Tongue (tissue), 2 donors: ENCODE data around the gene SLC30A4. TPM values are rescaled to one million over a fixed set of nuclear protein-coding genes. Genes with fewer than 3 reads are reported as not detected.
"Not testable (repeated sequence)": the region's sequence is repeated elsewhere in the genome, so short reads cannot be mapped to it uniquely, and the experiment has no call there.

Experiments used
- DNase-seq: peaks from one replicate; pipeline ENCODE4 v3.0.0-alpha.2; 2015
- total RNA-seq: library from RNA; depleted of rRNA; stranded (reverse); fragments of >200 nt; gene quantifications from one replicate; pipeline ENCODE4 v1.2.3, GENCODE V29; 2014

SLC30A4 gene
- 14.5 TPM for total RNA-seq

DNA sequence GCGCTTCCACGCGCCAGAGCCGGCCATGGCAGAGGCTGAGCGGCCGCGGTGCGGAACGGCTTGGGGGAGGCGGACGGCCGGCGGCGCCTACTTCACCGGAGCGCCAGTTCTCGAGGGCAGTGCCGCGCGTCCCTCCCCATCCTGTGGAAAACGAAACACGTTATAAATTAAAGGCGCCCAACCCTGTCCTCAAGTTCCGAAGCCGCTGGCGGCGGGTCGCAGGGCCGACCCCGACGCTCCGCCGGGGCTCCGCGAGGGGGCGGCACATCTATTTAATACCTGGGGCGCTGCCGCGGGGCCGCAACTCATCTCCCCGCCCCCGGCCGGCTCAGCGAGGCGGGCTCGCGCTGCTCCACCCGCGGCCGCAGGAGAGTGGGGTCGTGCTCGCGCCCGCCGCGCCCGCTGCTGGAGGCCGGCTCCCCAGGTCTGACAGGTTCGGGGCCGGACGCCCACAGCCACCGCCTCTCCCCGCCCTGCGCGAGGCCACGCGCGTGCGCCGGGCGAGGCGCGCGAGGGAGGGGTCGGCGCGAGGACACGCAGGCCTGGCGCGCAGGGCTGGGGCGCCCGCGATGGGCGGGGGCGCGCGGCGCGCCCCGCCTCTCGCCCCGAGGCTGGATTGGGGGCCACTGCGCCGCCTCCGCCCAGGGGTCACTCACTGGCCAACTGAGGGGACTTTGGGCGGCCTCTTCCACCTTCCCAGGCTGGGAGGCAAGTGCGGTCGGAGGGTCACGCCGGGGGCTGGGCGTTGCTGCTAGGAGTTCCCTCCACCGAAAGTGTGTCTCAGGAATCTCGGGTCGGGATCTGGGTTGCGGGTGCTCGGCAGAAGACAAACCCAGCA lies at the start of gene SLC30A4:
SLC30A4 (minus strand) TSS at position 428 of the 838 bp plus-strand sequence; CDS start at position 27, 401 bp downstream.
- DNase-seq, result peak; percentile 85

- DNase-seq, result no peak
Measured at GRCh38 chr15:45555934-45556608, 33.5 kb upstream of the SLC30A4 start.

- no peak for DNase-seq
Measured at GRCh38 chr15:45551676-45552075, 29.1 kb upstream of the SLC30A4 start.

- no peak for DNase-seq
Measured at GRCh38 chr15:45550436-45550835, 27.9 kb upstream of the SLC30A4 start.

- no peak for DNase-seq
Measured at GRCh38 chr15:45549541-45550220, 27.1 kb upstream of the SLC30A4 start.

DNA sequence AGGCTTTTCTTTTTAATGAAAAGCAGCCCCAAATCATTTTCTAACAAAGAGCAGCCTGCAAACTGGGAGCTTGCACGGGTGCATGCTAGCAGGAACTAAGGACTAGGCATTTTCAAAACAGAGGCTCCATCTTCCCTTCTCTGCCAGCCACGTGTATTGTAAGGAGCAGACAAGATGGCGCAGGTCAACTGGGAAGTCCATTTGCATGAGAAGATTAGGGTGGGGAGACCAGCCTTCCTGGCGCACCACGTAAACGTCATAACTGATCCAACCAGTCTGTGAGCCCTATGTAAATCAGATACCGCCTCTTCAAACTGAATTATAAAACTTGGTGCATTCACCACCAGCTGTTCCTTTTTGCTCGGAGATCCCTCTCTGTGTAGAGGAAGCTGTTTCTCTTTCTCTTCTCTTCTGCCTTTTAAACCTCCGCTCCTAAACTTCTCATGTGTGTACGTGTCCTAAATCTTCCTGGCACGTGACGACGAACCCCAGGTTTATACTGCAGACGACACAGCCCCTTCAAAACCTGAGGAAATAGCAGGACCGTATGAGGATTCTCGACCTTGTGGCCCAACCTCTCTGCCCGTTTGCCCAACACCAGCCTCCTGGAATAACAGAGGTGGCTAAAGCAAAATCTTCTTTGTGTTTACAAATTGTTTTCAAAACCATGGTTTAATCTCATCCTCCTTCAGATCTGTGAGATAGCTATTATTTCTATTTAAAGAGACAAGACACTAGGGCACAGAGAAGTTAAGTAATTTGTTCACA lies 26.4 kb upstream of the SLC30A4 start:
- no peak for DNase-seq

- no peak for DNase-seq
Measured at GRCh38 chr15:45546789-45547188, 24.2 kb upstream of the SLC30A4 start.

DNA sequence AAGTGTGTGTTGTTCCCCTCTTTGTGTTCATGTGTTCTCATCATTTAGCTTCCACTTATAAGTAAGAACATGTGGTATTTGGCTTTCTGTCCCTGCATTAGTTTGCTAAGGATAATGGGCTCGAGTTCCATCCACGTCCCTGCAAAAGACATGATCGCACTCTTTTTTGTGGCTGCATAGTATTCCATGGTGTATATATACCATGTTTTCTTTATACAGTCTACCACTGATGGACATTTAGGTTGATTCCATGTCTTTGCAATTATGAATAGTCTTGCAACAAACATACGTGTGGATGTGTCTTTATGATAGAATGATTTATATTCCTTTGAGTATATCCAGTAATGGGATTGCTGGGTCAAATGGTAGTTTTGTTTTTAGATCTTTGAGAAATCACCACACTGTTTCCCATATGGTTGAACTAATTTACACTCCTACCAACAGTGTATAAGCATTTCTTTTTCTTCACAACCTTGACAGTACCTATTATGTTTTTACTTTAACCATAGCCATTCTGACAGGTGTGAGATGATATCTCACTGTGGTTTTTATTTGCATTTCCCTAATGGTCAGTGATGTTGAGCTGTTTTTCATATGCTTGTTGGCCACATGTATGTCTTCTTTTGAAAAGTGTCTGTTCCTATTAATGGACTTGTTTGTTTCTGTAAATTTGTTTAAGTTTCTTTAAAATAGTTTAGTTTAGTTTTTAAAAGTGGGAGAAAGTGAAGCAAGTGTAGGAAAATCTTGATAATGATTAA lies 21.9 kb upstream of the SLC30A4 start:
- DNase-seq, result no peak

GRCh38 chr15:45543051-45543450 lies 20.5 kb upstream of the SLC30A4 start:
- no peak for DNase-seq

DNA sequence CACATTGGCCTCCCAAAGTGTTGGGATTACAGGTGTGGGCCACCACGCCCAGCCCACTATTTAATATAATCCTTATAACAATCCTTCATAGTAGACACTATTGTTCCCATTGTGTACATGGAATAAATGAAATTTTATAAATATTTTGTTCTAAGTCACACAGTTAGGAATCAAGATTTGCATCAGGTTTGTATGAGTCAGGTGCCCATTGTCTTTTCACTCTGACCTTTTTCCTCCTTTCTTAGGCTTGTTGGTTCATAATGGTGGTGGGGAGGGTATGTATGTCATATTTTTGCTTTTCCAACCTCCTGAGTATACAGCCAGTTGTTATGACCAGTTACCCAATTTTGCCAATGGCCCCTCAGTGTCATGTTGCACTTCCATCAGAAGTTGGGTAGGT lies 18.0 kb upstream of the SLC30A4 start:
- DNase-seq, result no peak

- no peak for DNase-seq
Measured at GRCh38 chr15:45539680-45540079, 17.1 kb upstream of the SLC30A4 start.

DNA sequence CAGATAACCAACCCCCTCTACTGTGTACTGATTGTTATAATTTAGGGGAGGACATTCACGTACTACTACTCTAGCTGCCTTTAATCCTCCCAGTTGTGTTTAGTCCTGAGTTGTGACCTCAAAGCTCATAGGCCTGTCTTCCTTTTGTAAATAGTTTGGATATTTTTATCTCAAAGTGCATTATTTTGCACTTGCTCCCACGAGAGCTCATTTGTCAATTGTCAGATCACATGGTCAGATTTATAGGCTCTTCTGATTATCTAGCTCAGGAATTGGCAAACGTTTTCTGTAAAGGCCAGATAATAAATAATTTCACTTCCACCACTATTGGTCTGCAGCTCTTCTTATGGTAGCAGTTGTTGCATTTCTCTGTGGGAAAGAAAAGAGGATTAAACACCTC lies 14.4 kb upstream of the SLC30A4 start:
- no peak for DNase-seq

DNA sequence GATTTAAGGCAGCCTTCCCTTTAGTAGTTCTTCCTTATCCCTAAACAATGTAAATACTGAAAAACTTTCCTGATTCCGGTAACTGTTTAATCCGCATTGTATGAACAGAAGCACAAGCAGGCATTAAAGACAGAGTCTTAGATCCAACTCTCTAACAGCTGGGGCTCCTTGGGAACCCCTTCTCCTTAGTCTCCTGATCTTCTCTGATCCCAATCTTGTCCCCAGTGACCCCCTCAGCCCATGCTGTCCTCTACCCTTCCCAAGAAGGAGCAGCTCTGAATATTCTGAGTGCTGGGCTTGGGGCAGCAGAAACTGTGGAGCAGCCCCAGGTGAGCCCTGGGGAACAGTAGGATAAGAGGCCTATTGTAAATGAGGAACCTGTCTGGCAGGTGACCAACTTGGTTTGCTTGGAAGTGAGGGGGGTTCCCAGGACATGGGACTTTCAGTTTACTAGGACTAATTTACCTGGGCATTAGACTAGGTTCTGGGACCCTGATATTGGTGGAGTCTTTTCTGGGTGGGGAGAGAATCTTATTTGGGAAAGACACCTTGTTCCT lies 13.0 kb upstream of the SLC30A4 start:
- DNase-seq, result no peak

- DNase-seq, result no peak
Measured at GRCh38 chr15:45534821-45535220, 12.3 kb upstream of the SLC30A4 start.

DNA sequence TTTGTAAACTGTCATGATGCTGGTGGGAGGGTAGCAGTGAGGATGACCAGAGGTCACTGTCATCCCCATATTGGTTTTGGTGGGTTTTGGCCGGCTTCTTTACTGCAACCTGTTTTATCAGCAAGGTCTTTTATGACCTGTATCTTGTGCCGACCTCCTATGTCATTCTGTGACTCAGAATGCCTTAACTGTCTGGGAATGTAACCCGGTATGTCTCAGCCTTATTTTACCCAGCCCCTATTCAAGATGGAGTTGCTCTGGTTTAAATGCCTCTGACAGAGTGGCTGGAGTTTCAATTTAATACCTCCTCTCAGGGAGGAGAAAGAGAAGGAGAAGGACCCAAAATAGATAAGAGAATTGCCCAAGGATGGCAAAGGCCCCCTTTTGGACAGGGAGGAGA lies 10.3 kb upstream of the SLC30A4 start:
- DNase-seq, result not testable (repeated sequence)

- no peak for DNase-seq
Measured at GRCh38 chr15:45529613-45530012, 7.1 kb upstream of the SLC30A4 start.

DNA sequence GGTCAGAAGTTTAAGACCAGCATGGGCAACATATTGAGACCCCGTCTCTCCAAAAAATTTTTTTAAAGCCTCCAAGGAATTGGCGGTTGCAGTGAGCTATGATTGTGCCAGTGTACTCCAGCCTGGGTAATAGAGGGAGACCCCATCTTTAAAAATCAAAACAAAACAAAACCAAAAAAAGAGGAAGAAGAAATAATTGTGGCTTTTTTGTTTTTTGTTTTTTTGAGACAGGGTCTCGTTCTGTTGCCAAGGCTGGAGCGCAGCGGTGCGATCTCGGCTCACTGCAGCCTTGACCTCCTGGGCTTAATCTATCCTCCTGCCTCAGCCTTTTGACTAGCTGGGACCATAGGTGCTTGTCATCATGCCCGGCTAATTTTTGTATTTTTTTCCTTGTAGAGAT lies 4.5 kb upstream of the SLC30A4 start:
- DNase-seq, result no peak

DNA sequence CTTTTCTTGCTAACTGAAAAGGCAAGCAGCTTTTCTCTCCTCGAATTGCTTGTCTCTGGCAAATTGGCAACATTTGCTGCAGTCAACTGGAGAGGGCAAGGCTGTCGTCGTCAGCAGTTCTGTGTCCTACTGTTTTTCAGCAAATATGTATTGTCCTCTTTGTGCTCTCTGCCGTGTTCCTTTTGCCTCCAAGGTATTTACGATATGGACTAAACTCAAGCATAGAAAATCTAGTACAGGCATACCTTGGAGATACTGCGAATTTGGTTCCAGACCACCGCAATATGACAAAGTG lies 558 bp upstream of the SLC30A4 start:
- DNase-seq, result no peak

GRCh38 chr15:45521596-45522327 lies 793 bp downstream of the SLC30A4 start:
- peak; percentile 24 for DNase-seq

- DNase-seq, result no peak
Measured at GRCh38 chr15:45510758-45511280, 11.7 kb downstream of the SLC30A4 start.
